Hypothalamus (tissue), 51 donors: Measurements from ENCODE around the gene STRA6.
A peak's percentile ranks its signal among the peaks of the same experiment; 100 is the strongest.

Experiments used
- DNase-seq, 51 donors: peaks; one replicate each; lab custom pipeline; 2025; lab: John Stamatoyannopoulos, UW

Gene STRA6, protein sequence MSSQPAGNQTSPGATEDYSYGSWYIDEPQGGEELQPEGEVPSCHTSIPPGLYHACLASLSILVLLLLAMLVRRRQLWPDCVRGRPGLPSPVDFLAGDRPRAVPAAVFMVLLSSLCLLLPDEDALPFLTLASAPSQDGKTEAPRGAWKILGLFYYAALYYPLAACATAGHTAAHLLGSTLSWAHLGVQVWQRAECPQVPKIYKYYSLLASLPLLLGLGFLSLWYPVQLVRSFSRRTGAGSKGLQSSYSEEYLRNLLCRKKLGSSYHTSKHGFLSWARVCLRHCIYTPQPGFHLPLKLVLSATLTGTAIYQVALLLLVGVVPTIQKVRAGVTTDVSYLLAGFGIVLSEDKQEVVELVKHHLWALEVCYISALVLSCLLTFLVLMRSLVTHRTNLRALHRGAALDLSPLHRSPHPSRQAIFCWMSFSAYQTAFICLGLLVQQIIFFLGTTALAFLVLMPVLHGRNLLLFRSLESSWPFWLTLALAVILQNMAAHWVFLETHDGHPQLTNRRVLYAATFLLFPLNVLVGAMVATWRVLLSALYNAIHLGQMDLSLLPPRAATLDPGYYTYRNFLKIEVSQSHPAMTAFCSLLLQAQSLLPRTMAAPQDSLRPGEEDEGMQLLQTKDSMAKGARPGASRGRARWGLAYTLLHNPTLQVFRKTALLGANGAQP

GRCh38 chr15:74202452-74203401, at the start of gene STRA6:
Gene STRA6 (minus strand): TSS chr15:74202787. CDS start chr15:74202267, 520 bp downstream.
- DNase-seq, result no peak

GRCh38 chr15:74252291-74252690, 49.7 kb upstream of the STRA6 start:
- no peak for DNase-seq

- peak in 49 of 51 donors; percentile 14 to 90 (median 73) for DNase-seq
These were observed 48.7 kb upstream of the STRA6 start for GRCh38 chr15:74251131-74251811.

DNA sequence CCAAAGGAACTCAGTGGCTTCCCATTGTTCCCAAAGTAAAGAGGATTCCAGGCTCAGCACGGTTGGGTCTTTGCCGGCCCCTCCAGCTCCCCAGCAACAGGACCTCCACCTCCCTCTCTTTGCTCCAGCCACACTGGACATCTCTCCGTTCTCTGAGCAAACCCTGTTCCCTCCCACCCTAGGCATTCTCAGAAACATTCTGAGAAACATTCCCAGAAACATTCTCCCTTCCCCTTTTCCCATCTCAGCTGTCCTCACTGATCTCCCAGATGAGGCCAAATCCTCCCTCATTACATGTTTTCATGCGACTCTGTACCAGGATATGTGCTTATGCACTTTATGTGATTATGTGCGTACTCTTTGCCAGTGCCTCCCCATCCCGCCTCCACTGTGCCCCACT, 47.7 kb upstream of the STRA6 start:
- no peak for DNase-seq

DNA sequence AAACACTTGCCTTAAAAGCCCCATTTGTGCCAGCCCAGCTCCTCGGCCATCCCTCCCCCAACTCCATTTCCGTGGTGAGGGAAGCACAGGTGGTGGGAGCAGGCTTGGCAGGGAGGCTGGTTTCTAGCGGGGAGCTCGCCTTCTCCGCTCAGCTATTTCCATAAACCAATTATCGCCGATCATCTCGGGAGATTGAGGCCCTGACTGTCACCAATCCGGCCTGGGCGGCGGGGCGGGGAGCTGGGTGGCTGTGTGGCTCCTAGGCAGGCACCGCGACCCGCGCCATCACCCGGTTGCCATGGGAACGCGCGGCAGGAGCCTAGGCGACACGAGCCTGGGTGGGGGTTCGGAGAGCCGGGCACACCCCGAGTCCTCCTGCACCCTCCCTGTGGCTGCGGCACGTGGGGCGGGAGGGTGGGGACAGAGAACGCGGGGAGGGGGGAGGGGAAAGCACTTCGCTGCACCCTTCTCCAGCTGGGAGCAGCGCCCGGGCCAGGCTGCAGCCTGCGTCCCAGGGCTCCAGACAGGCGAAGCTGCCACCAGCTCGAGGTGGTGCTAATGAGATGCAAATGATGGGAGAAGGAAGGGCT, 42.9 kb upstream of the STRA6 start:
- peak in 39 of 51 donors; percentile 9 to 72 (median 41) for DNase-seq

DNA sequence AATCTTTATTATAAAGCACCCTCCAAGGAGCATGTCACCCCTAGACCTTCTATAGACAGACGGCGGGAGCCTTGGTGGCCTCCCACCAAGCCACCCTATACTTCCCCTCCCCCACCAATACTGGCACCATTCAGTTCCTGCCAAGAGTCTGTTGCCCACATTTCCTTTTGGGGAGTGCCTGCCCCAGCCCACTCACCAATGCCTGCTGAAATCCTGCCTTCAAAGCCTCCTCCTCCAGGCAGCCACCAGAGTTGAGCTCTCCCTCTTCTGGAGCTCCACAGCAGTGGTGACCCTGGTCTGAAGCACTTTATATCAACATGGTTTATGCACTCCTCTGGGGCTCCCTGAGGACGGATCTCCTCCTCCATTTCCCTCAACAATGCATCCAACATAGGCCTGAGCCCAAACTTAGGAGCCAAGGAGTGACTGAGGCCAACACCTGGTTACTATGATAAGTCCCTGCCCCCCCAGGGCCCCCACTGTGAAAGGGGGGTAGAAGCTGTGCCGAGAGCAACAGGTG, 42.3 kb upstream of the STRA6 start:
- no peak for DNase-seq

DNA sequence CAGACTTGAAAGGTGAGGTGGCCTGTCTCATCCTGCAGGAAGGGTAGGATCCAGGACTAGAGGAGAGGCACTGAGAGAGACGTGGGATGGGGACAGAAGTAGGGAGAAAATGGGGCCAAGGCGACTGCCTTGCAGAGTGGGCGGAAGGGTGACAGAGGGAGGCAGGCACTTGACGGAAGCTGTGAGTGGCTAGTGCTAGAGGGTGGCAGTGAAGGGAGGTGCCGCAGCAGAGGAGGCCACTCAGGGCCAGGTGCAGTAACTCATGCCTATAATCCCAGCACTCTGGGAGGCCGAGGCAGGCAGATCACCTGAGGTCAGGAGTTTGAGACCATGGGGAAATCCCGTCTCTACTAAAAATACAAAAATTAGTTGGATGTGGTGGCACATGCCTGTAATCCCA, 40.8 kb upstream of the STRA6 start:
- DNase-seq, result no peak

- no peak for DNase-seq
These were observed 40.0 kb upstream of the STRA6 start for GRCh38 chr15:74242441-74243185.

DNA sequence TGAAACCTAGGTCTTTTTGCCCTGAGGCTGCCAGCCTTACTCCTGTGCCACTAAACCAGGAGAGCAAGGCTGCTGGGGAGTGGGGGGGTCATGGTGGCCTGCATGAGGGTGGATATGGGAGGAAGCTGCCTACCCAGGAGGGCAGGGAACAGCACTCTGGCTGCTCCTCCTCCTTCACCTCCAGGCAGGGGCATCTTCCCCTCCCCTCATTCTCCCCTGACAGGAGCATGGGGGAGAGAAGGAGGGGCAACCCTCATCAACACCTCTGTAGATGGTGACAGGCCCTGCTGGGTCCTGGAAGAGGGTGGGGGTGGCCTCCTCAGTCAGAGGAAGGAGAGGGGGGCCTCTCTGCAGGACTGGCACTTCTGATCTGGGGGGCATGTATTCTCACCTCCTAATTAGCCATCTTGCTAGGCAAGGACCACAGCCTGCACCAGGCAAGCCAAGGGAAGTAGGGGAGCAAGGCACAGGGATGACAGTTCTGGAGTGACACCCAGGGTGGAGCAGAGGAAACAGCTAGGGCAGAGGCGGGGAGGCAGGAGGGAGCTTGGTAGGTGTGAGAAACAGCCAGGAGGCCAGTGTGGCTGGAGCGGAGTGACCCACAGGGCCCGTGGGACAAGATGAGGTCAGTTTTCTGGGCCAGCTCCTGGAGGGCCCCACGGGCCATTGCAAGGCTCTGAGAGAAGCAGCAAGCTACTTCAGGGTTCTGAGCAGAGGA, 38.5 kb upstream of the STRA6 start:
- DNase-seq, result no peak

DNA sequence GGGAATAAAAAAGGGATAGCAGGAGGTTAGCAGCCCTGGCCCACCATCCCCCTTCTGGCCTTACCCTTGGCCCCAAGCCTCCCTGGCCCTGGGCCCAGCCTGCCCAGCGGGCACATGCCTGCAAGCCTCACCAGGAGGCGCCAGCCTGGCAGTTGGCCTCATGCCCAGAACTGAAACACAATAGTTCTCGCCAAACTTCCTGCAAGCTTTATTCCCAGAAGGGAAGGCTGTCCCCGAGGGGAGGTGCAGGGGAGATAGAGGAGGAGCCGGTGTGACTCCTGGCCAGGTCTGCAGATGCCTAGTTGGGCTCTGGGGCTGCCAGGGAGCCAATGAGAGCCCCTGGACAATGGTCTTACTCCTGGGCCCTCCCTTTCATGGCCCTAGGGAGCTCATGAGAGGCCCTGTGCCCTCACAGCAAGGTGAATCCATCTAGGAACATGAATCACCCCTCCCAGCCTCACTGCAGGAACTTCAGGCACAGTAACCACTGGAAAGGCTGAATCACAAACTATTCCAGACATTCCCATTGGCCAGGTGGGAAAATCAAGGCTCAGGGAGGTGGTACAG, 37.5 kb upstream of the STRA6 start:
- peak in 50 of 51 donors; percentile 14 to 92 (median 73) for DNase-seq

DNA sequence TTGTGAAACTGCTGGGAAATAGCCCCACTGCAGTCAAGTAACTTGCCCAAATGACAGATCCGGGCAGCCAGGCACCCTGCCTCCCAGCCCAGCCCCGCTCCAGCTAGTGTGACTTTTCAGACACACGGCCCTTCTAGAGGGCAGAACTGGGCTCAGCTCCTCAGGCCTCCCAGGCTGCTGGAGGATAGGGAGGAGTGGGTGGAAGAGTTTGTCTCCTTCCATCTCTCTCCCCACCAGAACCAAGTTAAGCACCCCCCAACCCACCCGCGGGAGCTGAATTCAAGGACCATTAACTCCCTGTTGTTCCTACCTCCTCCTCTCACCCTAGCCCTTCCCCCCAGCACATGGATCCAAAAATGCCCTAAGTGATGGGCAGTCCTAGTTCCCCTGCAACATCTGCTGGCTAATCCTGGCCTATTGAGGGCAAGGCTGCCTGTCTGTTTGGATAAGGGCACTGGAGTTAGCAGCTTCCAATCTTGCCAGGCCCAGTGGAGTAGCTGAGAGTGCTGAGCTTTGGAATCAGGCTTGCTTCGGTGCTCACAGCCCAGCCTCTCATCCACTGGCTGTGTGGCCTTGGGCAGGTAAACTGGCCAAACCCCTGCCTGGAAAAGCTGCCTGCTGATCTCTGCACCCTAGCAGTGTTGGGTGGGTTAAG, 36.6 kb upstream of the STRA6 start:
- DNase-seq, result no peak

DNA sequence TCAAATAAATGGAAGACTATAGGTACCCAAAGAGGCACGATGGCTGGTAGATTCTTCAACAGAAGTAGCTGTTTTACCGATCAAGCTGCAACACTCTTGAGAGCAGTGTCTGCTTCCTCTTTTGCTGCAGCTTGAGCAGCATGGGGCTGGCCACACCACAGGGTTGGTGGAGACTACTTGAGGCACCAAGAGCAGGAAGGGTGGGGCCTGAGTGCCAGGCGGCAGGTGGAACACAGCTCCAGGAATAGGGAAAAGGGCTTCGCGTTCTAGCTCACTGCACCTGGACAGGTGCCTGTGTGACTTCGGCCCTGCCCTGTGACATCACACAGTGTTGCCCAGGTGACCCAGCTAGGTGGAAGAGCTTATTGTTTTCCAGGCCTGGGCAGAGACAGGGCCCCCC, 33.4 kb upstream of the STRA6 start, which contains the start of gene CCDC33:
CCDC33 (plus strand) TSS at position 365 of the 400 bp plus-strand sequence. CDS start 394 bp downstream, outside the sequence.
- no peak for DNase-seq

- no peak for DNase-seq
These were observed 31.9 kb upstream of the STRA6 start for GRCh38 chr15:74234598-74234875.

DNA sequence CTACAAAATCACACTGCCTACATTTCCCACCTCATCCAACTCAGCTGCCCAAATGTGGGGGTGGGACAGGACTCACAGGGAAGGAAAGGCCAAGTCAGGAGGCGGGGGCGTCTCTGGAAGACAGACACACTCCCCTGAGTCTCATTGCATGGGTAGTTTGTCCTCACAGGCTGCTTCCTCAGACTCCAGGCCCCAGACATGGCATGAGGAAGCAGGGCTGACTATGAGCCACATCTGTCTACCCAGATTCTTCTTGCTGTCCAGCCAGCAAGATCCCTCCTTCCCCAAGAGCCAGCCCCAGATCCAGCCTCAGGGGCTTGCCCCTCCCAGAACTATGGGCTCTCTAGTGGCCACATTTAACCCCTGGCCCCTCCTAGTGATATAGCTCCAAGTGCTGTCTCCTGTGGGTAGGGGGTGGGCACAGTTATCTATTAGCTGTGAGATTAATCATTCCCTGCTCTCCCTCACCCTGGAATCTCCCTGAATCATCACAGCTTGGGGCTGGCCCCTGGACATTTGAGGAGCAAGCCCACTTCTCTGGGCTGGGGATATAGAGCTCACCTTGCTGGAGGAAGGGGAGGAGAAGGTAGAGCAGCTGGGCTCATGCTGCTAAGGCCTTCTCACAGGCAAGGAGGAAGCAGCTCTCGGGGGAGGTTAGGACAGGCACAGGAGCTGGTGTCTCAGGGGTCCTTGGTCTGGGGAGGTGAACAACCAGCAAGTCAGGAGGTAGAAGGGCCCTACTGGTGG, 31.4 kb upstream of the STRA6 start:
- DNase-seq, result peak in 1 of 51 donors; percentile 74

DNA sequence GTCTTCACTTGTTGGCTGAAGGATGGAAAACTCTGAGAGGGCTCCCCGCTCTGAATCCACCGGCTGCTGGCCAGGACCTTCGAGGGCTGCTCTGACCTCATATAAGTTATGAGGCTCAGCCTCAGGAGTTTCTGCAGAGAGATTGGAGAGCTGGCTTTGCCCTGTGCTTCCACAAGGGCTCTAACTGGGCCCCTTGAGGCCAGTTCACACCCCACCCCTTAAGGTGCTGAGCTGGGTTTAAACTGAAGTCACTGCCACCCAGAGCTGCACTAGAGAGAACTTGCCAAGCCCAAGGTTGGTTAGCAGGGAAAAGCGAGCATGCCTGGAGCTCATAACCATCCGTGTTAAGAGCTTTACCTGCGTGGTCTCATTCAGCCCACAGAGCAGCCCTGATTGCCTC, 30.8 kb upstream of the STRA6 start:
- no peak for DNase-seq

DNA sequence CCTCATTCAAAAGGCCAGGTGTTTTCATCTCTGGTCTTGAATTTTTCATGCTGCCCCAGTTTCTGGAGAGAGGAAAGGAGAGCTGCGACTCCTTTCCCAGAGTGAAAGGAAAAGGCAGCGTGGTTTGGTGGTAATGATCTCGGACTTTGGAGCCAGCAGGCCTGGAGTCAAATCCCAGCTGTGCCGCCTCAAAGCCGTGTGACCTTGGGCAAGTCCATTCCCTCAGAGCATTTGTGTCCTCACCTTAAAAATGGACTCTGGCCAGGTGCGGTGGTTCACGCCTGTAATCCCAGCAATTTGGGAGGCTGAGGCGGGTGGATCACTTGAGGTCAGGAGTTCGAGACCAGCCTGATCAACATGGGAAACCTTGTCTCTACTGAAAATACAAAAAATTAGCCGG, 28.9 kb upstream of the STRA6 start:
- DNase-seq, result no peak

- DNase-seq, result no peak
These were observed 27.1 kb upstream of the STRA6 start for GRCh38 chr15:74229686-74230085.
